Erythroblast (primary cell): Measurements from ENCODE around the gene RGS7.

Source experiments
- GATA1 ChIP-seq: IDR thresholded peaks from 2 replicates; pipeline ENCODE4 v1.6.1; 2011; ENCODE audit warnings: low read depth, mild to moderate bottlenecking, control low read depth, low read length, moderate library complexity
- POLR2A ChIP-seq: IDR thresholded peaks from 2 replicates; pipeline ENCODE4 v1.6.1; 2011; ENCODE audit warnings: mild to moderate bottlenecking, low read length

DNA sequence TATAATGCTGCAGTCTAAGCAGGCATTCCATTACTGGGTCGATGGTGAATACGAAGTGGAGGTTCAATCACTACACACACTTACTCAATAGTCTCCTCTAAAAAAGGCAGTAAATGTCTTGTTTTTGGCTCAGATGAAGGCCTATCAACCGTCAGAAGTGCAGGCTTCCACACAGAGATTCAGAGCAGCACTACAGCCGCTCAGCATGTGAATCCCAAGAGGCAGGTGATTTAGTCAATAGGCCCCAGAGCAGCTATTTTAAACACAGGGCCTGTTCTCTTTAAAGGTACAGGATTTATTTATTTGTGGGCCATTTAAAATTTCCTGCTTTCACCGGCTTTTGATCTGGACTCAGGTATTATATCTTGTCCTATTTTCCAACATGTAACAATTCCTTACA is 293.7 kb downstream of the RGS7 start:
- TF ChIP-seq POLR2A (no peak), GATA1 (no peak)
